Measurements from ENCODE around the gene ATAD2B. TPM values are rescaled to one million over a fixed set of nuclear protein-coding genes. Genes with fewer than 3 reads are reported as not detected.

ATAD2B gene
- total RNA-seq, 1 experiment from 2014 or later = 28.5 TPM

DNA sequence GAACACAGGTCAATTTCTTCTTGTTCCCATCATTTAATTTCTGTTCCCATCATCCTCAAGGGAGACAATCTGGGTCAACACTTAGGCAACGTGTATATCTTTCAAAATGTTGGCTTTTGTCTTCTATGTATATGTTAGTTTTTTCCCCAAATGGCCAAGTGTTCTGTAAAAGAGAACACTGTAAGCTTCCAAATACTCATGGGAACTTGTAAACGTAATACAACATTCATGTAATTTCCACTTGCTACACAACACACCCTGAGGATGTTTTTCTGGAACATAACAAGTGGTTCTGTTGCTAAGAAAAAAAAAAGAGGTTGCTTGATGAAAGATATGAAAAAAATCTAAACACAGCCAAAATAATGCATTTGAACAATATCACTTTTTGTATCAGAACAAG lies 149.1 kb downstream of the ATAD2B start:
- POLR2A ChIA-PET (ENCODE audit: low non-redundant PET) = no interaction called here
- BruUV-seq (replicated peaks) = no TSS peak

DNA sequence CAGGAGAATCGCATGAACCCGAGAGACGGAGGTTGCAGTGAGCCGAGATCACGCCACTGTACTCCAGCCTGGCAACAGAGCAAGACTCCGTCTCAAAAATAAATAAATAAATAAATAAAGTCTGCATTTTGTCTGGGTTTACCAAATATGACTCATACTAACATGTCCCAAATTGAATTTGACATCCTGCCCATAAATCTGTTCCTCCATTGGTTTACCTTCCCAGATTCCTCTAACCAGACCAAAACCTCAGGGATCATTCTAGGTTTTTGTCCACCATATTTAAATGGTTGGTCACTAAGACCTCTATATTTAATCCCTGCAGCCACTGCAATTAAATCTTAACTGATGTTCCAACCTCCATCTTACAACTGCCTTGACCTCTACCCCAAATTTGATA lies 150.9 kb downstream of the ATAD2B start:
- intact Hi-C loops (cut with micrococcal nuclease; ENCODE audit: unreplicated experiment) = no loop called here
- ChIA-PET POLR2A (ENCODE audit: low non-redundant PET) (no interaction called here), CTCF (no interaction called here)
- Histone ChIP-seq H3K4me1 (ENCODE audit: insufficient read depth, low read length, poor library complexity, severe bottlenecking) (no peaks in the 10 kb centered on the region), H3K27me3 (replicated peaks; ENCODE audit: insufficient read depth, low read depth, low read length, poor library complexity) (no peaks in the 10 kb centered on the region), H3K27ac (ENCODE audit: low read depth, low read length, poor library complexity, severe bottlenecking) (no peak overlapping the region), H3K9me3 (ENCODE audit: low read depth, low read length, poor library complexity, severe bottlenecking) (no peaks in the 10 kb centered on the region), H3K36me3 (ENCODE audit: insufficient read depth, low read length, poor library complexity, severe bottlenecking) (no peaks in the 10 kb centered on the region), H3K4me3 (ENCODE audit: low read depth, low read length, poor library complexity, severe bottlenecking) (no peak overlapping the region)
- no TSS peak for BruUV-seq (replicated peaks)
- no peak for DNase-seq (ENCODE audit: low spot score)
- TF ChIP-seq, protein P1, sequence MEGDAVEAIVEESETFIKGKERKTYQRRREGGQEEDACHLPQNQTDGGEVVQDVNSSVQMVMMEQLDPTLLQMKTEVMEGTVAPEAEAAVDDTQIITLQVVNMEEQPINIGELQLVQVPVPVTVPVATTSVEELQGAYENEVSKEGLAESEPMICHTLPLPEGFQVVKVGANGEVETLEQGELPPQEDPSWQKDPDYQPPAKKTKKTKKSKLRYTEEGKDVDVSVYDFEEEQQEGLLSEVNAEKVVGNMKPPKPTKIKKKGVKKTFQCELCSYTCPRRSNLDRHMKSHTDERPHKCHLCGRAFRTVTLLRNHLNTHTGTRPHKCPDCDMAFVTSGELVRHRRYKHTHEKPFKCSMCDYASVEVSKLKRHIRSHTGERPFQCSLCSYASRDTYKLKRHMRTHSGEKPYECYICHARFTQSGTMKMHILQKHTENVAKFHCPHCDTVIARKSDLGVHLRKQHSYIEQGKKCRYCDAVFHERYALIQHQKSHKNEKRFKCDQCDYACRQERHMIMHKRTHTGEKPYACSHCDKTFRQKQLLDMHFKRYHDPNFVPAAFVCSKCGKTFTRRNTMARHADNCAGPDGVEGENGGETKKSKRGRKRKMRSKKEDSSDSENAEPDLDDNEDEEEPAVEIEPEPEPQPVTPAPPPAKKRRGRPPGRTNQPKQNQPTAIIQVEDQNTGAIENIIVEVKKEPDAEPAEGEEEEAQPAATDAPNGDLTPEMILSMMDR (conservative IDR thresholded peaks at IDR 0.05; ENCODE audit: low read depth, low read length) = no peak
- no peak for TF ChIP-seq EZH2 (IDR thresholded peaks at IDR 0.05; ENCODE audit: borderline replicate concordance, low read depth, low read length, poor library complexity, severe bottlenecking)

More for the DNA sequence above, 149.1 kb downstream of the ATAD2B start:
- CTCF ChIA-PET = no interaction called here
- intact Hi-C loops (cut with micrococcal nuclease; ENCODE audit: unreplicated experiment) = no loop called here
- Histone ChIP-seq H3K27me3 (replicated peaks; ENCODE audit: insufficient read depth, low read depth, low read length, poor library complexity) (no peaks in the 10 kb centered on the region), H3K4me1 (ENCODE audit: insufficient read depth, low read length, poor library complexity, severe bottlenecking) (peaks cover 4% of the 10 kb centered on the region), H3K36me3 (ENCODE audit: insufficient read depth, low read length, poor library complexity, severe bottlenecking) (no peaks in the 10 kb centered on the region), H3K4me3 (ENCODE audit: low read depth, low read length, poor library complexity, severe bottlenecking) (no peak overlapping the region), H3K27ac (ENCODE audit: low read depth, low read length, poor library complexity, severe bottlenecking) (no peak overlapping the region), H3K9me3 (ENCODE audit: low read depth, low read length, poor library complexity, severe bottlenecking) (no peaks in the 10 kb centered on the region)
- DNase-seq (ENCODE audit: low spot score) = no peak
- no peak for TF ChIP-seq EZH2 (IDR thresholded peaks at IDR 0.05; ENCODE audit: borderline replicate concordance, low read depth, low read length, poor library complexity, severe bottlenecking)
- TF ChIP-seq, protein P1 (conservative IDR thresholded peaks at IDR 0.05; ENCODE audit: low read depth, low read length) = no peak

DNA sequence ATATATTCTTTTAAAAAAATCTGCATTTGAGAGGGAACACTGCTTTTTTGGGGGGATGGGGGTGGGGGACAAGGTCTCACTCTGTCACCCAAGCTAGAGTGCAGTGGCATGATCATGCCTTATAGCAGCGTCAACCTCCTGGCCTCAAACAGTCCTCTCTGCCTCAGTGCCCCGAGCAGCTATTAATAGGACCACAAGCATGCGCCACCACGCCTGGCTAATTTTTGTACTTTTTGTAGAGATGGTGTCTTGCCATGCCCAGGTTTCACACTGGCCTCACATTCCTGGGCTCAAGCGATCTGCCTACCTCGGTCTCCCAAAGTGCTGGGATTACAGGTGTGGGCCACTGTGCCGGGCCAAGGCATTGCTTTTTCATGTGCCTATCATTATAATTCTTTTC lies 154.2 kb downstream of the ATAD2B start:
- POLR2A ChIA-PET (ENCODE audit: low non-redundant PET) = no interaction called here
- TF ChIP-seq EZH2 (IDR thresholded peaks at IDR 0.05; ENCODE audit: borderline replicate concordance, low read depth, low read length, poor library complexity, severe bottlenecking) = no peak
- TF ChIP-seq, protein P1 (conservative IDR thresholded peaks at IDR 0.05; ENCODE audit: low read depth, low read length) = no peak
- no TSS peak for BruUV-seq (replicated peaks)
- CTCF ChIA-PET = interaction anchor here (0.7 kb wide), 1 partner anchor 52 kb away, joined by 3 read pairs; no protein-coding TSS in a partner anchor
- no peaks in the 10 kb centered on the region for H3K36me3 ChIP-seq (ENCODE audit: insufficient read depth, low read length, poor library complexity, severe bottlenecking)
- no peaks in the 10 kb centered on the region for H3K4me1 ChIP-seq (ENCODE audit: insufficient read depth, low read length, poor library complexity, severe bottlenecking)
- intact Hi-C loops (cut with micrococcal nuclease; ENCODE audit: unreplicated experiment) = no loop called here
- no peaks in the 10 kb centered on the region for H3K9me3 ChIP-seq (ENCODE audit: low read depth, low read length, poor library complexity, severe bottlenecking)
- no peak overlapping the region for H3K4me3 ChIP-seq (ENCODE audit: low read depth, low read length, poor library complexity, severe bottlenecking)
- H3K27ac ChIP-seq (ENCODE audit: low read depth, low read length, poor library complexity, severe bottlenecking) = no peak overlapping the region
- H3K27me3 ChIP-seq (replicated peaks; ENCODE audit: insufficient read depth, low read depth, low read length, poor library complexity) = no peaks in the 10 kb centered on the region
- no peak for DNase-seq (ENCODE audit: low spot score)

All from A673 (cell line).